NK-92 treated with Interleukin-12 subunit alpha and Interleukin-12 subunit beta, amount 100 ng/mL, for 24 hours (cell line): ENCODE data around the gene DTX4.

Experiments
- DNase-seq: peaks from one replicate; lab custom pipeline; 2025; lab: John Stamatoyannopoulos, UW

Gene DTX4

GRCh38 chr11:59192446-59193020 lies 20.6 kb downstream of the DTX4 start:
- no peak for DNase-seq

DNA sequence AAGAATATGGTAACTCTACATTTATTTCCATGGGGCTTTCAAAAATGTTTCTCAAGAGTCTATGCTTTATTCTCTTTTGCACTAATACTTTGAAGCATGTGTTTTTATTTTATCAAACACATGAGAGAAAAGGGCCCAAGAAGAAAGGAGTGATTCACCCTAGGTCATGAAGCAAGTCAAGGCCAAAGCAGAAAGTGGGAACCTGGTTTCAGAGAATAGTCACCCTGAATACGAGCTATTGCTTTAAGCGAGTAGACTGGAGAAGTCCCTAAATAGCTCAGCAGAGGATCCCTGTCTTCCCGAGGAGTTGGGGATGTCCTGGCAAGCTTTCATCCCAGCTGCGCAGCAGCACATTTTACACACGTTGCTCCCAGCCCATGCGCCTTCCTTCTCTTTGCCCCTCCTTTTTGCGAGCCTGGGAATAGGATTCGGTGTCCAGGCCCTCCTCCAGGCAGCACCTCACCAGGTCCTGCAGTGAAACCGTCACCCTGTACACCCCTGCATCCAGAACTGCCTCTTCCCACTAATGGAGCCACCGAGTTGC lies 21.7 kb downstream of the DTX4 start:
- DNase-seq: no peak

DNA sequence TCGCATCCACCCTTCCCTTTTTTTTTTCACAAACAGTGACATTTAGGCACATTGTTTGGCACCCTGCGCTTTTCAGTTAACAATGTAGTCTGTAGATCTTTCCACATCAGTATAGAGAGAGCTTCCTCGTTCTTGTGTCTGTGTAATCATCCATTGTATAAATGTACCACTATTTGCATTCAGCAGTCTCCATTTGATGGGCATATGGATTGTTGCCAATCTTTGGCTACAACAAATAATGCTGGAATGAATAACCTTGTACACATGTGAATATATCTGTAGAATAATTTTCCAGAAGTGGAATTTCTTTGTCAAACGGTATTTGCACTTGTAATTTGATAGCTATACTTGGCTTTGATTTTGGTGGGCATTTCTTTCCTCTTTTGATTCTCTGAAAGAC lies 23.7 kb downstream of the DTX4 start:
- DNase-seq: no peak

GRCh38 chr11:59196777-59197176 lies 24.8 kb downstream of the DTX4 start:
- no peak for DNase-seq

DNA sequence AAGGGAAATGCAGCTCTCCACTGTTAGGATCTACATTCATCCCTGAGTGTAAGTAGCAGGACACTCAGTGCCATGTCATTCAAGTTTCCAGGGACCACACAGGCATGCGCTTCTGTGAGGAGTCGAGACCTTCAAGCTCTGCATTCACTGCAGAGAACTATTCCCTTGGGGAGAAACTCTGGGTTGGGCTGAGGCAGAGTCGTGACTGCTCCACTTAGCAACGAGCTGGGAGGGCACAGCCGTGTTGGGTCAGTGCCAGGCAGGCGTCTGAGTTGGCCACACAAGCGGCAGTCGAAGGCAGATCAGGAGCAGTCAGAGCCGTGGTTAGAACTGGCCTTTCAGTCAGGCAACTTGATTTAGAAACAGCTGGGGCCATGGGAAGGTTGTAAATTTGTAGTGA lies 26.1 kb downstream of the DTX4 start:
- no peak for DNase-seq

DNA sequence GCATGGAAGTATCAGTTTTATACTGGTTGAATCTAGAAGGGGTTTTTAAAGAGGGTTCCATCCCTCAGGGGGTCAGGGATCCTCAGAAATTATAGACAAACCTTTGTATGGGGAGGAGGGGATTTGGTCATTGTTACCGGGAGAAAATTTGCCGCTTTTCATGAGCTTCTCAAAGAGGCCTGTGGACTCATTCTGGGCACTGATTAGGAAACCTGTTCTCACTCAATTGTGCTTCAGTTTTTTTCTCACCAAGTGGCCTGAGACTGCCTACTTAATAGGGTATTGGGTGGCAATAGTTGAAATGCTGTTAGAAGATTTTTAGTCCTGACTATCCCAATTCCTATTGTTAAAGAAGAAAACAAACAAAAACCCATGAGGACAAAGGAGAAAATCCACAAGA lies 26.8 kb downstream of the DTX4 start:
- DNase-seq: no peak

DNA sequence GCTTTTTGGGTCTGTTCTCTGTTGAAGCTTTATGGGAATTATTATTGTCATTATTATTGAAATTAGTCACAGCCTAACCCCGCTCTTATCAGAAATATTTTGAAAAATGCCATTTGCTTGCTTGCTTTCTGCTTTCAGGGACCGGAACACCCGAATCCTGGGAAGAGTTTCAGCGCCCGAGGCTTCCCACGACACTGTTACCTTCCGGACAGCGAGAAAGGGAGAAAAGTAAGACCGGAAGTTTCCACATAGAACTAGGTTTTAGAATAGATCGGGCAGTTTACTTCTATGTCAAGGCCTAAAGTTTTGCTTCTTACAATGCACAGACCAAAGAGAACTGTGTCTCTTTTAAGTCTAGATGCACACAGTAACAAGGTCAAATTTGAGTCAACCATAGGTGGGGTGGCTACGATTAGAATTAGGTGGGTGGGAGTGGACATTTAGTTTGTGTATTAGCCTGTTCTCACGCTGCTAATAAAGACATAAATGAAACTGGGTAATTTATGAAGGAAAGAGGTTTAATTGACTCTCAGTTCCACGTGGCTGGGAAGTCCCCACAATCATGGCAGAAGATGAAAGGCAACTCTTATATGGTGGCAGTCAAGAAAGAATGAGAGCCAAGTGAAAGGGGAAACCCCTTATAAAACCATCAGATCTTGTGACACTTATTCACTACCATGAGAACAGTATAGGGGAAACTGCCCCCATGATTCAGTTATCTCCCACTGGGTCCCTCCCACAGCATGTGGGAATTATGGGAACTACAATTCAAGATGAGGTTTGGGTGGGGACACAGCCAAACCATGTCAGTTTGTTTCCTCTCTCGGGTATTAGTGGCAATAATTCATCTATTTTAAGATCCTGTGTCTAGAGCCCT lies 27.9 kb downstream of the DTX4 start:
- DNase-seq: no peak

DNA sequence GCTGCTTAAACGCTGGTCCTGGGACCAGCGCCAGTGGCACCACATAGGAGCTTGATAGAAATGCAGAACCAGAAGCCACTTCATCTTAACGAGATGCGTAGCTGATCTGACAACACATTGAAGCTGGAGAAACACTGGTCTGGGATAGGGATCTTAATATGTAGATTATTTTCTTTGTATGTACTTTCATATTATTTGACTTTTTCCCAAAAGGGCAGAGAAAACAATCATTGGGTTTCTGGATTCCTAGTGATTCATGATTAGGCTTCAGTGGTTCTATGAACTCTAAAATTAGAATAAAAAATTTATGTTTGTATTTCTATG lies 28.5 kb downstream of the DTX4 start:
- no peak for DNase-seq

DNA sequence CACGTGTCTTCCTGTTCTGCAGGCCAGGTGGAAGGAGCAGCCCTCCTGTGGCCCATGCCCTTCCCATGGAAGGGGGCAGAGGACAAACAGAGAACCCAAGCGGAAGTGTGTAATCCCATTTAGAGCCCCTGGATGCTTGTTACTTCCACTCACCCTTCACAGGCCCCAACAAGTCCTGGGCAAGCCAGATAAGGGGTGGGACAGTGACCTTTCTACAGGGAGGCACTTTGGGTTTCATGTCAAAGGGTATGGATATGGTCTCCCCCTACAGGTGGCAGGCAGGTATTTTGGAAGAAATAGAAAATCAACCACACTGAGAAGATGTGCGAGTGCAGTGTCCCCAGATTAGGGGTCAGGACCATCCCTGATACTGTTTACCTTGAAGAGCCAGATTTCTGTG lies 29.4 kb downstream of the DTX4 start:
- DNase-seq: no peak

DNA sequence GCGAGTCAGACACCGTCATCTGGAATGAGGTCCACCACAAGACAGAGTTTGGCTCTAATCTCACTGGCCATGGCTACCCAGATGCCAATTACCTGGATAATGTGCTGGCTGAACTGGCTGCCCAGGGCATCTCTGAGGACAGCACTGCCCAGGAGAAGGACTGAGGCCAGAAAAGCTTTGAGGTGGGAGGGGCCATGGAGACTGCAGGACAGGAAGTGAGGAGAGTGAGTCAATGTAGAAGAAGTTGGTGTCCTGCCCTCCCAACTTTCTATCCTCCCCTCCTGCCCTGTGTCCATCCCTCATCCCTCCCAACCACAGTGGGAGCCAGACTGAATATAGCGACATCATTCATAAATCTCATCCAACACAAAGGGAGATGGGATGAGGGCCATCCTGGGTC lies 32.8 kb downstream of the DTX4 start:
- no peak for DNase-seq

DNA sequence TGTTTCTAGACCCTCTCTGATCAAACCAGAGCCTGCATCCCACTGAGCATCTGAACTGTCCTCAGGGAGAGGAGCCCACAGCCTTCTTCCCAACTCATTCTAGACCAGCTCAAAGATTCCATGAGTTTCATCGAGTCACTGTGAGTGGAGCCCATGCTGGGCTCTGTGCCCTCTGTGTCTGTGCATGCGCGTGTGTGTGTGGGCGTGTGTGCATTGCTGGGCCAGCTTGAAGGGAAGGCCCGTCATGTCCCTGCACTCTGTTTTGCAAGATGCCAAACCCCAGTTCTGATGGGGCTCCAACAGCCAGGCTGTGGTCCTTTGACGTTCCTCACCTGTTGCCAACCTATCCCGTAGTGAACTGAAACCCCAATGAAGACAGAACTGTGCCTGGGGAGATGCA lies 33.7 kb downstream of the DTX4 start:
- no peak for DNase-seq

DNA sequence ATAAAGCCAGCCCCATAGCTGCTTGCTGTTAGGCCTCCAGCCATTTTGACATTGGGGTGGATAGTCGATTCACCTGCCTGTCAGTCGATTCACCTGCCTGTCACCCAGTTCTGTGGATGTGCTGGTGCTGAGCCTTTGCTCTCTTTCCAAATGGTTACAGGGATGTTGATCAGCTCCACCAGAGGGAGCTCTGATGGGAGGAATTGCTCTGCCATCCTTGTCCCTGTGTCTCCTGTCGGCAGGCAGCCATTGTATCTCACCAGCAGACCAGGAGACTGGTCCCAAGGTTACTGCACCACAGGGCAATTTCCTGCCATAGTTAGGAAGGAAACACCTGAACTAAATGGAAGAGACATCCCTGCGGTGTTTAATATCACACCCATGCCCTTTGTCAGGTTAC lies 34.7 kb downstream of the DTX4 start:
- no peak for DNase-seq

DNA sequence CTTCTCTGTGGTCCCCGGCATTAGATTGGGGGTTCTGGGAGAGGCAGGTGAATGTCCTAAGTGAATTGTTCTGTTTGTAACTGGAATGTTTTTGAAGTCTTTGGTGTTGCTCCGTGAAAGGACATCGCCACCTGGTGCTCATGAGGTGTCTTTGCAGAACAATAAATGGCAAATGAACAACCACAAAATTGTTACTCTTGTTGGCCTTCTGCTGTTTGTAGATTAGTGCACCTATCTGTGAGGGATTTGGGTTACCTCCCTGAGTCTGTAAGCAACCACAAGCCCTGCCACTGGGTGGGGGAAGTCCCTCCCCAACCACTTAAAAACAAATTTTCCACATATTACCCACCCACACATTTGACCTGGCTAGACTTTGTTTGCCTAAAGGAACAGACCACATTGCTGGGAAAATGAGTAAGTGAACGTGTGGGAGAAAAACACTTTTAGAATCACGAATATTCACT lies 36.1 kb downstream of the DTX4 start:
- no peak for DNase-seq

DNA sequence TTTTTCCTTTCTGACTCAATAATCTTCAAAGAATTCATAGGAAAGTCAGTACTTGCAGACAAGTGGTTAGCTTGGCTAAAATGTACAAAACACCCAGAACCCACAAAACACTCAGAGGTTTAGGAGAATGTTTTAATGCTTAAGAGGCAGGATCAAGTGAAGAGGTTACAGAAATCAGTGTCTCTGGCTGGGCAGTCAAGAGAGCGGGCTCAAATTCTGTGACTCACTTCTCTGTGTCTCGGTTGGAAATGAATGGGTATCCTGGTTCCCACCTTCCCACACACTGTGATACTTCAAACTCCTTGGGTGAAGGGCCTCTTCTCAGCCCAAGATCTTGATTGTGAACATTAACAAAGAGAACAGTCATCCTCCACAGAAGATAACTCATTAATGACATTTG lies 37.0 kb downstream of the DTX4 start:
- no peak for DNase-seq

GRCh38 chr11:59212222-59212621 lies 40.3 kb downstream of the DTX4 start:
- DNase-seq: no peak

DNA sequence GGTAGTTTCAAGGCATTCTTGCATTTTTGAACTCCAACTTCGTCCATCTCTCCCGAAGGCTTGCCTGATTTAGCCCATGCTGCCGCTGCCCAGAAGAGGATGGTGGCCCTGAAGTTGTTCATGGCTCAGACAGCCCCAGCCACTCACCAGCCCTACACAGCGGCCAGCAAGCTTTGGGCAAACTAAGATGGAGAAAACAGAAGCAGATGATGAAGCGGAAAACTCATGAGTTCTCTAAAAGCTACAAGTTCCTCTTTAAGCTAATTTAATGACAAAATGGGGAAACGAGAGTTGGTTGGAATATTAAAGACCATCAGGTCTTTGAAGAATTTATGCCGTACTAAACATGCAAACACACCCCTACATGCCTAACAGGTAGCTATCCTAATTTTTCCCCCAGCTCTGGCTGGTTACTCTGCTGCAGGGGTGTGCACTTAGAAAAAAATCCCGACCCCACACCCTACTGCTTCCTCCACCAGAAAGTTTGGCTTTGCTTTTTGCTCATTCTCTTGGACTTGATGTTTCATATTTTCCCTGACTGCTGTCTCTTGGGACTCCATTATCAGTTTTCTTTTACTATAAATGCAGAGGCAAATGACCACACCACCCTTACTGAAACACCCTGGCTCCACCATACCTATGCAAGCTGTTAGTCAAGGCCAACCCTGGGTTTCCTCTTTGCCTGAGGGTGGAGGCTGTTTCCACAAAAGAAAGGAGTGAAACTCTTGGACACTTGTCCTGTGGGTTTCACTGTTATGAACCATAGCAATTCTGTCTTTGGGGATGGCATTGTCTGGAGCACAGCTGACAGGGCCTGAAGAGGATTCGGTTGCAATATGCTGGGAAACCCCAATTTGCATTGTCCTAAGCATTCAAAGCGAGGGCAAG lies 41.1 kb downstream of the DTX4 start, which contains the start of gene MPEG1:
Gene MPEG1, minus strand, starts transcription at position 184 of the 888 bp plus-strand sequence. Its CDS starts 62 bp downstream, at position 122.
- no peak for DNase-seq

- no peak for DNase-seq
Measured at GRCh38 chr11:59214141-59214893, 42.4 kb downstream of the DTX4 start.

DNA sequence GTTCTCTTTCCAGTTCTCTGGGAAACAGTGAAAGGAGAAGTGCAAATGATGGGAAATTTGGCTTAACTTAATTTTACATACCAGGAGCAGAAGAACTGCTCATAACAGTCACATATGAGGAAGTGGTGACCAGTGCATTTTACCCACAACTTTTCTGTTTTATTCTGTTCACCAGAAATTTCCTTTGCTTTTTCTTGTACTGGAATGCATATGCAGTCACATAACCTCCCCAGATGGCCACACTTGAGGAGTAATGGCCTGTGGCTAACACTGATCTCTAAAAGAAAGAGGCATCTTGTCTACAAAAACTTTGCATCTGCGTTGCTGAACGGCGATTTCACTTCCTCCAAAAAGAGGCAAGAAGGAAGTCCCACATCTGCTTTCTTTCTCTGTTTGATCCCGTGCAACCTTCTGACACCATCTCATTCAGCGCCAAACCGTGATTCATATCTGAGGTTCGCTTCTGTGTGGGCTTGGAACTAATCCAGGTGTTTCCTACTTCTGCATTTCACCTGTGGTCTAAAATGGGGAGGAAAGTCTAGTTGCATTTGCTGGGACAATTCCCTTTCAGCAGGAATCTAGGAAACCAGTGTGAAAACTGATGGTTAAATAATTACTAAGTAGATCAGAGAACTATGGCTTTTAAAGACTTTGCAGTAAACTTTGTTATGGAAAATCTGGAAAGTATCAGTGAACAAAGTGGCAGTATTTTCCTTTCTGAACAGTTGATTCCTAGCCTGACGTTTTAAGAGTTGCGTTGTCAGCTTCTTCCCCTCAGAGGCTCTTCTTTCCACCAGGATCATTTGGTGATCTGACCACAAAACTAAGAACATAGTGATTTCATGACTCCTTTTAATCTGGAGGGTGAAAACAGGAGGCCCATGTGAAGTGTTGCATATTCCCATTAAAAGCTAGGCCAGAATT lies 45.0 kb downstream of the DTX4 start:
- DNase-seq: no peak

- DNase-seq: no peak
Measured at GRCh38 chr11:59218319-59218718, 46.4 kb downstream of the DTX4 start.

- DNase-seq: no peak
Measured at GRCh38 chr11:59218893-59219292, 47.0 kb downstream of the DTX4 start.

GRCh38 chr11:59219836-59220235 lies 47.9 kb downstream of the DTX4 start:
- no peak for DNase-seq
